ENCODE measurements around the gene FMR1. TPM values are rescaled to one million over a fixed set of nuclear protein-coding genes. Genes with fewer than 3 reads are reported as not detected.

FMR1 gene

GRCh38 chrX:147978931-147979330 lies 67.2 kb downstream of the FMR1 start:
- Histone ChIP-seq H3K4me1 (ENCODE audit: control insufficient read depth, insufficient read depth, low read depth, low read length) (no peaks in the 10 kb centered on the region), H4K91ac (ENCODE audit: low read length) (no peak overlapping the region), H3K4ac (ENCODE audit: low read depth in 1 of 2, low read length in 2 of 2) (no peak overlapping the region), H3K4me3 (ENCODE audit: insufficient read depth in 1 of 2, low read depth in 1 of 2, low read length in 2 of 2) (no peak overlapping the region), H2AK5ac (ENCODE audit: low read length, severe bottlenecking) (no peak overlapping the region), H3K9ac (ENCODE audit: low read length) (no peak overlapping the region), H3K27me3 (ENCODE audit: control insufficient read depth in 1 of 2, insufficient read depth in 1 of 2, low read length in 2 of 2) (no peaks in the 10 kb centered on the region), H2BK120ac (ENCODE audit: low read depth, low read length) (no peak overlapping the region), H3K27ac (ENCODE audit: low read length, poor library complexity, severe bottlenecking) (no peak overlapping the region), H4K8ac (ENCODE audit: low read length) (no peak overlapping the region), H2BK5ac (ENCODE audit: low read depth, low read length, poor library complexity, severe bottlenecking) (no peak overlapping the region), H3K36me3 (ENCODE audit: control insufficient read depth in 1 of 2, insufficient read depth in 2 of 2, low read depth in 1 of 2, low read length in 2 of 2) (no peaks in the 10 kb centered on the region), H3K4me2 (ENCODE audit: low read length, poor library complexity, severe bottlenecking) (no peak overlapping the region), H3K79me1 (replicated peaks; ENCODE audit: low read length, poor library complexity, severe bottlenecking) (no peaks in the 10 kb centered on the region), H3K14ac (ENCODE audit: low read length in 2 of 2) (no peak overlapping the region), H3K9me3 (ENCODE audit: control insufficient read depth, low read length) (no peaks in the 10 kb centered on the region), H3K18ac (ENCODE audit: low read depth in 1 of 2, low read length in 2 of 2) (no peak overlapping the region), H2BK15ac (ENCODE audit: low read depth, poor library complexity, severe bottlenecking) (no peak overlapping the region), H2BK12ac (ENCODE audit: low read length in 2 of 2) (no peak overlapping the region), H3K23ac (ENCODE audit: low read length in 2 of 2) (no peak overlapping the region), H2AFZ (ENCODE audit: low read depth, low read length) (no peak overlapping the region)
- DNase-seq: no peak
- WGBS: 55% methylated on average over 6 of the region's 6 CpGs

- H2AK5ac ChIP-seq (ENCODE audit: low read length, severe bottlenecking): no peak within 1 kb of the TSS
- H3K79me1 ChIP-seq (replicated peaks; ENCODE audit: low read length, poor library complexity, severe bottlenecking): no peaks in the 10 kb centered on the region
- no peak within 1 kb of the TSS for H3K4me2 ChIP-seq (ENCODE audit: low read length, poor library complexity, severe bottlenecking)
- no peaks in the 10 kb centered on the region for H3K36me3 ChIP-seq (ENCODE audit: control insufficient read depth in 1 of 2, insufficient read depth in 2 of 2, low read depth in 1 of 2, low read length in 2 of 2)
- H3K27ac ChIP-seq (ENCODE audit: low read length, poor library complexity, severe bottlenecking): no peak within 1 kb of the TSS
- no peak within 1 kb of the TSS for H3K4me3 ChIP-seq (ENCODE audit: insufficient read depth in 1 of 2, low read depth in 1 of 2, low read length in 2 of 2)
- H3K4me1 ChIP-seq (ENCODE audit: control insufficient read depth, insufficient read depth, low read depth, low read length): no peaks in the 10 kb centered on the region
- H4K91ac ChIP-seq (ENCODE audit: low read length): no peak within 1 kb of the TSS
- no peaks in the 10 kb centered on the region for H3K27me3 ChIP-seq (ENCODE audit: control insufficient read depth in 1 of 2, insufficient read depth in 1 of 2, low read length in 2 of 2)
- H2BK5ac ChIP-seq (ENCODE audit: low read depth, low read length, poor library complexity, severe bottlenecking): no peak within 1 kb of the TSS
- no peak within 1 kb of the TSS for H2BK12ac ChIP-seq (ENCODE audit: low read length in 2 of 2)
- no peak within 1 kb of the TSS for H3K23ac ChIP-seq (ENCODE audit: low read length in 2 of 2)
- no peak for DNase-seq
- H3K9ac ChIP-seq (ENCODE audit: low read length): no peak within 1 kb of the TSS
- H2BK120ac ChIP-seq (ENCODE audit: low read depth, low read length): no peak within 1 kb of the TSS
- WGBS: 93% methylated on average over 29 of the region's 35 CpGs
- H3K4ac ChIP-seq (ENCODE audit: low read depth in 1 of 2, low read length in 2 of 2): no peak within 1 kb of the TSS
- H3K9me3 ChIP-seq (ENCODE audit: control insufficient read depth, low read length): no peaks in the 10 kb centered on the region
- no peak within 1 kb of the TSS for H3K14ac ChIP-seq (ENCODE audit: low read length in 2 of 2)
- no peak within 1 kb of the TSS for H2BK15ac ChIP-seq (ENCODE audit: low read depth, poor library complexity, severe bottlenecking)
- no peak within 1 kb of the TSS for H4K8ac ChIP-seq (ENCODE audit: low read length)
- H2AFZ ChIP-seq (ENCODE audit: low read depth, low read length): no peak within 1 kb of the TSS
- H3K18ac ChIP-seq (ENCODE audit: low read depth in 1 of 2, low read length in 2 of 2): no peak within 1 kb of the TSS
These were observed 69.5 kb downstream of the FMR1 start, which contains the start of gene FMR1NB for GRCh38 chrX:147981038-147981752. FMR1NB (plus strand) TSS chrX:147981337; CDS start chrX:147981403, 66 bp downstream.

Small RNA genes lying within 50 kb of the gene (small RNA-seq; reads per million reads assigned to genes)
- not detected for gene RF02118 (ENCODE audit: low read depth)

All from mesenchymal stem cell (in vitro differentiated cells and primary cell).